GM23248 (cell line): ENCODE results near the gene SDCCAG8. TPM values are rescaled to one million over a fixed set of nuclear protein-coding genes. Genes with fewer than 3 reads are reported as not detected.
"Not testable (repeated sequence)": the region's sequence is repeated elsewhere in the genome, so short reads cannot be mapped to it uniquely, and the experiment has no call there.

ENCODE experiments used
- DNase-seq: peaks from one replicate; pipeline ENCODE4 v3.0.0-alpha.2; 2015
- H2AFZ ChIP-seq: fragments of 200-600 bp; sonication (generic); 2 replicates; pipeline ENCODE4 v1.6.1; 2016; ENCODE audit warnings: antibody characterized with exemption
- H3F3A ChIP-seq: fragments of 200-600 bp; sonication (generic); 2 replicates; pipeline ENCODE4 v1.6.1; 2016; ENCODE audit warnings: mild to moderate bottlenecking, antibody characterized with exemption, mixed run types; ENCODE audit not compliant: insufficient read depth
- H3K27ac ChIP-seq: fragments of 200-600 bp; sonication (generic); 2 replicates; pipeline ENCODE4 v1.5.1; 2016; ENCODE audit warnings: mild to moderate bottlenecking
- H3K27me3 ChIP-seq: fragments of 200-600 bp; sonication (generic); replicated peaks from 2 replicates; pipeline ENCODE4 v1.6.1; 2016; ENCODE audit warnings: mild to moderate bottlenecking; ENCODE audit not compliant: insufficient read depth
- H3K36me3 ChIP-seq: fragments of 200-600 bp; sonication (generic); 2 replicates; pipeline ENCODE4 v1.6.1; 2016; ENCODE audit warnings: low read depth, mild to moderate bottlenecking
- H3K4me1 ChIP-seq: fragments of 200-600 bp; sonication (generic); 2 replicates; pipeline ENCODE4 v1.6.1; 2016; ENCODE audit warnings: mild to moderate bottlenecking; ENCODE audit not compliant: insufficient read depth
- H3K4me2 ChIP-seq: fragments of 200-600 bp; sonication (generic); one replicate; pipeline ENCODE4 v1.6.1; 2016; ENCODE audit warnings: mild to moderate bottlenecking; ENCODE audit not compliant: unreplicated experiment
- H3K4me3 ChIP-seq: fragments of 200-600 bp; sonication (generic); 2 replicates; pipeline ENCODE4 v1.5.1; 2016; ENCODE audit warnings: mild to moderate bottlenecking
- H3K79me2 ChIP-seq: fragments of 200-600 bp; sonication (generic); 2 replicates; pipeline ENCODE4 v1.6.1; 2016; ENCODE audit warnings: mild to moderate bottlenecking; ENCODE audit not compliant: insufficient read depth
- H3K9ac ChIP-seq: fragments of 200-600 bp; sonication (generic); 2 replicates; pipeline ENCODE4 v1.6.1; 2016; ENCODE audit warnings: mild to moderate bottlenecking
- H3K9me2 ChIP-seq: fragments of 200-600 bp; sonication (generic); 2 replicates; pipeline ENCODE4 v1.6.1; 2016; ENCODE audit warnings: mixed run types, mild to moderate bottlenecking, moderate library complexity; ENCODE audit not compliant: insufficient read depth
- H3K9me3 ChIP-seq: fragments of 200-600 bp; sonication (generic); one replicate; pipeline ENCODE4 v1.6.1; 2017; ENCODE audit warnings: low read depth
- H4K20me1 ChIP-seq: fragments of 200-600 bp; sonication (generic); 2 replicates; pipeline ENCODE4 v1.6.0; 2016; ENCODE audit not compliant: insufficient read depth
- EZH2 ChIP-seq: fragments of 200-600 bp; sonication (generic); IDR thresholded peaks from 2 replicates; pipeline ENCODE4 v1.6.1; 2018; ENCODE audit warnings: antibody characterized with exemption, mild to moderate bottlenecking; ENCODE audit not compliant: insufficient read depth, poor library complexity, severe bottlenecking
- EZH2phosphoT487 ChIP-seq: fragments of 200-600 bp; sonication (generic); IDR thresholded peaks from 2 replicates; pipeline ENCODE4 v1.6.1; 2018; ENCODE audit warnings: antibody characterized with exemption, moderate library complexity, mild to moderate bottlenecking, low read depth; ENCODE audit not compliant: insufficient read depth
- WGBS, 2 experiments: methylation state at CpG; one replicate each; pipeline ENCODE4 v1.1.6; 2015 to 2017; ENCODE audit warnings: low lambda C conversion rate in 2 of 2, low coverage in 1 of 2; ENCODE audit errors: missing lambda C conversion rate in 2 of 2; 5-methylcytosine and 5-hydroxymethylcytosine counted together
- in situ Hi-C: fragments of 300-500 bp; cut with MboI; formaldehyde crosslinking; loops from 2 replicates; pipeline ENCODE4 v1.15.0; 2020
- polyA plus RNA-seq: library from polyadenylated mRNA; unstranded; fragments of >200 nt; fragmentation: Nextera tagmentation; extraction: Ambion mirVana; gene quantifications from 2 replicates; pipeline ENCODE4 v1.2.1, GENCODE V29; 2016
- total RNA-seq: library from RNA; depleted of rRNA; stranded (reverse); fragments of >200 nt; shearing (Covaris generic); gene quantifications from 2 replicates; pipeline ENCODE4 v1.2.3, GENCODE V29; 2014

SDCCAG8 gene
- total and polyA plus RNA-seq, 2 experiments from 2014 or later, result 29.4 to 45.3 TPM

GRCh38 chr1:243323491-243323890 lies 67.7 kb downstream of the SDCCAG8 start:
- Histone ChIP-seq H3K4me1 (peaks cover 3% of the 10 kb centered on the region; the same call in 1 of the 2 replicates), H3K9me3 (no peaks in the 10 kb centered on the region), H2AFZ (no peak overlapping the region), H3K9ac (no peak overlapping the region), H4K20me1 (no peaks in the 10 kb centered on the region), H3K9me2 (no peaks in the 10 kb centered on the region), H3K4me3 (no peak overlapping the region), H3K36me3 (no peaks in the 10 kb centered on the region; the same call in 1 of the 2 replicates), H3K4me2 (no peak overlapping the region), H3K79me2 (no peaks in the 10 kb centered on the region), H3K27ac (no peak overlapping the region), H3K27me3 (no peaks in the 10 kb centered on the region), H3F3A (no peaks in the 10 kb centered on the region)
- WGBS, 2 experiments, result 78 to 80% methylated on average over 4 of the region's 4 CpGs
- in situ Hi-C loops, result loop anchor here (25.0 kb wide), 1 partner anchor 1311 kb away; no protein-coding TSS in a partner anchor
- TF ChIP-seq EZH2 (no peak), EZH2phosphoT487 (no peak)
- no peak for DNase-seq

DNA sequence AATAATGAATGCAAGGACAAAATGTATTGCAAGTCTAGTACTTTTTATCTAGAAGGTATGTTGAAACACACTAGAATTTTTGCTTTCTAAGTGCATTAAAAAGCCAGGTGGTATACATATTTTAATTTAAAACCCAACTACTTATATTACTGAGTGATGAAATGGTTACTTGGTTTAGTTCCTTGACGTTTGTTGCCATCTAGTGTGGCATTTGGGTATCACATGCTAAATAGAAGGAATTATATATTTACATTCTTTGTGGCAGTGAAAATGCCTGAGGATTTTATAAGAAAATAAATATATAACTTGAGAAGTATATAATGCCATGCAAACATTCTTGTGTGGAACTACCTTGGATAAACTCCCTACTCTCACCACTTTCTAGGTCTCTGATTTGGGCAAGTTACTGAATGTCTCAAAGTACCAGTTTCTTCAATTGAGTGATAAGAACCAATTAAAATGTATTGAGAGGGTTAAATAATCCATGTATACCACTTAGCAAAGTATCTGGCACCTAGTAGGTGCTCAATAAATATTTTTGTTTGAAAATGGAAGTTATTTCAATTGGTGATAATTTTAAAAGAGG lies 69.6 kb downstream of the SDCCAG8 start:
- Histone ChIP-seq H3K36me3 (peaks cover 2% of the 10 kb centered on the region; the same call in 1 of the 2 replicates), H4K20me1 (no peaks in the 10 kb centered on the region), H3K79me2 (no peaks in the 10 kb centered on the region), H3K4me2 (no peak overlapping the region), H3K27ac (no peak overlapping the region), H3K9me2 (no peaks in the 10 kb centered on the region), H3K9me3 (no peaks in the 10 kb centered on the region), H3F3A (no peaks in the 10 kb centered on the region), H3K9ac (no peak overlapping the region), H2AFZ (no peak overlapping the region), H3K4me1 (peaks cover 3% of the 10 kb centered on the region; the same call in 1 of the 2 replicates), H3K4me3 (no peak overlapping the region), H3K27me3 (no peaks in the 10 kb centered on the region)
- TF ChIP-seq EZH2phosphoT487 (no peak), EZH2 (no peak)
- DNase-seq, result peak; percentile 66
- 0% methylated on average over 1 of the region's 1 CpG for WGBS, 2 experiments
- in situ Hi-C loops, result no loop called here

DNA sequence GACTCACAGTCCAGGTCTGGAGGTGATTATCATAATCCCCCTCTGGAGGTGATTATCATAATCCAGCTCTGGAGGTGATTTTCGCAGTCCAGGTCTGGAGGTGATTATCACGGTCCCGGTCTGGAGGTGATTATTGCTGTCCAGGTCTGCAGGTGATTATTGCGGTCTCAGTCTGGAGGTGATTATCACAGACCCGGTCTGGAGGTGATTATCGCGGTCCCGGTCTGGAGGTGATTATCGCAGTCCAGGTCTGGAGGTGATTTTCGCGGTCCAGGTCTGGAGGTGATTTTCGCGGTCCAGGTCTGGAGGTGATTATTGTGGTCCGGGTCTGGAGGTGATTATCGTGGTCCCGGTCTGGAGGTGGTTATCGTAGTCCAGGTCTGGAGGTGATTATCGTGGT lies 76.6 kb downstream of the SDCCAG8 start:
- Histone ChIP-seq H3K4me3 (no peak overlapping the region), H3K9ac (no peak overlapping the region), H3K9me2 (no peaks in the 10 kb centered on the region), H3K9me3 (no peaks in the 10 kb centered on the region), H3F3A (no peaks in the 10 kb centered on the region; the same call in 1 of the 2 replicates), H3K4me1 (no peaks in the 10 kb centered on the region), H3K36me3 (peaks cover 16% of the 10 kb centered on the region; the same call in 1 of the 2 replicates), H3K27me3 (no peaks in the 10 kb centered on the region), H2AFZ (no peak overlapping the region), H3K4me2 (no peak overlapping the region), H3K27ac (no peak overlapping the region), H4K20me1 (no peaks in the 10 kb centered on the region), H3K79me2 (peaks cover 4% of the 10 kb centered on the region; the same call in 1 of the 2 replicates)
- 81 to 92% methylated on average over 9 to 18 of the region's 18 CpGs for WGBS, 2 experiments
- DNase-seq, result no peak
- in situ Hi-C loops, result no loop called here
- TF ChIP-seq EZH2phosphoT487 (no peak), EZH2 (no peak)

GRCh38 chr1:243335292-243335691 lies 79.5 kb downstream of the SDCCAG8 start:
- H2AFZ ChIP-seq, result no peak overlapping the region
- H3F3A ChIP-seq, result no peaks in the 10 kb centered on the region; the same call in 1 of the 2 replicates
- 90 to 97% methylated on average over 3 of the region's 3 CpGs for WGBS, 2 experiments
- no peaks in the 10 kb centered on the region for H3K4me1 ChIP-seq
- H3K4me2 ChIP-seq, result no peak overlapping the region
- no peak overlapping the region for H3K9ac ChIP-seq
- H3K27me3 ChIP-seq, result no peaks in the 10 kb centered on the region
- H3K36me3 ChIP-seq, result peaks cover 15% of the 10 kb centered on the region; the same call in 1 of the 2 replicates
- no peak overlapping the region for H3K27ac ChIP-seq
- peaks cover 9% of the 10 kb centered on the region; the same call in 1 of the 2 replicates for H3K79me2 ChIP-seq
- no peaks in the 10 kb centered on the region for H3K9me2 ChIP-seq
- DNase-seq, result no peak
- H3K9me3 ChIP-seq, result no peaks in the 10 kb centered on the region
- in situ Hi-C loops, result no loop called here
- H3K4me3 ChIP-seq, result no peak overlapping the region
- TF ChIP-seq EZH2, result no peak
- no peak for TF ChIP-seq EZH2phosphoT487
- H4K20me1 ChIP-seq, result no peaks in the 10 kb centered on the region

DNA sequence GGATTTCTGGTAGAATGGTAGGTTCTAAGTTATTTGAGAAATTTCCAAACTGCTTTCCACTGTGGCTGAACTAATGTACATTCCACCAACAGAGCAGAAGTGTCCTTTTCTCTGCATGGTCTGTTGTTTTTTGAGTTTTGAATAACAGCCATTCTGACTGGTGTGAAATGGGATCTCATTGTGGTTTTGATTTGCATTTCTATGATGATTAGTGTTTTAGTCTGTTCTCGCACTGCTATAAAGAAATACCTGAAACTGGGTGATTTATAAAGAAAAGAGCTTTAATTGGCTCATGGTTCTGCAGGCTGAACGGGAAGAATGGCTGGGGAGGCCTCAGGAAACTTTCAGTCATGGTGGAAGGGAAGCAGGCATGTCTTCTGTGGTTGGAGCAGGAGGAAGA lies 80.3 kb downstream of the SDCCAG8 start:
- no peak overlapping the region for H3K27ac ChIP-seq
- H3K9me3 ChIP-seq, result no peaks in the 10 kb centered on the region
- no peaks in the 10 kb centered on the region; the same call in 1 of the 2 replicates for H3F3A ChIP-seq
- no peaks in the 10 kb centered on the region for H3K27me3 ChIP-seq
- in situ Hi-C loops, result no loop called here
- WGBS, 2 experiments, result 96 to 97% methylated on average over 2 of the region's 2 CpGs
- H3K36me3 ChIP-seq, result peaks cover 8% of the 10 kb centered on the region; the same call in 1 of the 2 replicates
- H2AFZ ChIP-seq, result no peak overlapping the region
- H3K4me3 ChIP-seq, result no peak overlapping the region
- no peak overlapping the region for H3K9ac ChIP-seq
- no peak overlapping the region for H3K4me2 ChIP-seq
- H3K4me1 ChIP-seq, result 0 out of 2 replicates have a peak, but pooled peaks cover 4% of the 10 kb centered on the region
- no peak for TF ChIP-seq EZH2phosphoT487
- TF ChIP-seq EZH2, result no peak
- DNase-seq, result no peak
- H4K20me1 ChIP-seq, result no peaks in the 10 kb centered on the region
- peaks cover 9% of the 10 kb centered on the region; the same call in 1 of the 2 replicates for H3K79me2 ChIP-seq
- H3K9me2 ChIP-seq, result no peaks in the 10 kb centered on the region

DNA sequence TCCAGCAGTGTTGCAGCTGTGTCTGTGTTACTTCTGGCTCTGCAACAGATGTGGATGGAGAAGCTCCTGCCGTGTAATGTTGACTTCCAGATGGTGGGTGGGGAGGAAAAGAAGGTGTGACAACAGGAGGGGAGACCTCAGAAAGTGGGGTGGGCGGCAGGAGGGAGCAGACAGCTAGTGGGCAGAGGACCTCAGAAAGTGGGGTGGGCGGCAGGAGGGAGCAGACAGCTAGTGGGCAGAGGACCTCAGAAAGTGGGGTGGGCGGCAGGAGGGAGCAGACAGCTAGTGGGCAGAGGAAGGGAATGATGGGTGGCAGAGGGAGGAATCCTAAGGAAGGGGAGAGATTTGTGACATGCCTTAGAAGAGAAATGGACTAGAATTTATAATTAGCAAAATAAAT lies 83.0 kb downstream of the SDCCAG8 start:
- in situ Hi-C loops, H3K9me2 ChIP-seq, DNase-seq, H2AFZ ChIP-seq, H3K4me3 ChIP-seq, H3F3A ChIP-seq, H3K9ac ChIP-seq, H3K4me2 ChIP-seq, H3K4me1 ChIP-seq, H3K79me2 ChIP-seq, H3K27ac ChIP-seq, H3K27me3 ChIP-seq, H3K9me3 ChIP-seq, H4K20me1 ChIP-seq: not testable (repeated sequence)
- 98% methylated on average over 2 to 4 of the region's 4 CpGs for WGBS, 2 experiments
- H3K36me3 ChIP-seq, result 0 out of 2 replicates have a peak, but pooled peaks cover 10% of the 10 kb centered on the region
